ENCODE data around the gene SPINT1.

DNA sequence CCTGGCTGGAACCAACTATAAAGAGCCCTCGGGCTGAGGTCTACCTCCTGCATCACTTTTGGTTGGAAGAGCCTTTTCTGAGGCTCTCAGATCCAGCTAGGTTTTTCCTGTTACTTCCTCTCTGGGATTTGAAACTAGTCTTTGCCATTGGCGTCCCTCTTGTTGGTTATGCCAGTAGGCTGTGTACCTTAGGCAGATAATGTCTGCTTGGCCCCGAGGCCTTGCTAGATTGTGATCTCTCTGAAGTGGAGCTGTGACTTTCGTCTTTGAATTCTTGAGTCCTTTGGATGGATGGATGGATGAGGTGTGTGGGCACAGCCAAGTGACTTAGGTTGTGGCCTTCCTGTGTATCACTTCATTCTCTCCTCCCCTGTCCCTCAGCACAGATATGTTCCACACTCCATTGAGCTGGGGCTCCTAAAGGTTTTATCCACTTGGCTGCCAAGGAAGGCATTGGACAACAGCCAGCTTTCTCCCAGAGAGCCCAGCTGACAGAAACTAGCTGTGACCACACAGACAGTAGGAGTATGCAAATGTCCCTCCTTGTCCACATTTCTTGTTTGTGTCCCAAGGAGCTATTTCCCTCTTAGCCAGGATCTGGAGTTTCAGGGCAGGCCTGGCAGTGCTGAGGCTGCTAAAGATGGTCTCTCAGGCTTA is 28.7 kb upstream of the SPINT1 start:
- TF ChIP-seq ZNF274 (IDR thresholded peaks at IDR 0.05; ENCODE audit: low read depth, low read length) (no peak), SUZ12 (IDR thresholded peaks at IDR 0.05; ENCODE audit: extremely low read depth, insufficient read depth, insufficient read length) (no peak), YY1 (IDR thresholded peaks at IDR 0.05; ENCODE audit: insufficient read depth, insufficient read length) (no peak)
